ENCODE data around the gene COG5.
"Not testable (repeated sequence)": the region's sequence is repeated elsewhere in the genome, so short reads cannot be mapped to it uniquely, and the experiment has no call there.

COG5 gene

GRCh38 chr7:107579885-107580715, 16.4 kb upstream of the COG5 start, which contains the start of gene BCAP29:
Gene BCAP29, plus strand, starts transcription at chr7:107580246. Its CDS starts 527 bp downstream, at chr7:107580773.
- DNase-seq (ENCODE audit: low read depth, low spot score) = no peak

- DNase-seq (ENCODE audit: low read depth, low spot score) = no peak
Measured at GRCh38 chr7:107579554-107579884, 15.8 kb upstream of the COG5 start.

GRCh38 chr7:107573537-107573936, 9.8 kb upstream of the COG5 start:
- no peak for DNase-seq (ENCODE audit: low read depth, low spot score)

GRCh38 chr7:107570298-107570697, 6.6 kb upstream of the COG5 start:
- no peak for DNase-seq (ENCODE audit: low read depth, low spot score)

GRCh38 chr7:107564553-107565298, 1.0 kb upstream of the COG5 start:
- DNase-seq (ENCODE audit: low read depth, low spot score) = no peak

GRCh38 chr7:107563081-107563774, 492 bp downstream of the COG5 start:
- no peak for DNase-seq (ENCODE audit: low read depth, low spot score)

DNA sequence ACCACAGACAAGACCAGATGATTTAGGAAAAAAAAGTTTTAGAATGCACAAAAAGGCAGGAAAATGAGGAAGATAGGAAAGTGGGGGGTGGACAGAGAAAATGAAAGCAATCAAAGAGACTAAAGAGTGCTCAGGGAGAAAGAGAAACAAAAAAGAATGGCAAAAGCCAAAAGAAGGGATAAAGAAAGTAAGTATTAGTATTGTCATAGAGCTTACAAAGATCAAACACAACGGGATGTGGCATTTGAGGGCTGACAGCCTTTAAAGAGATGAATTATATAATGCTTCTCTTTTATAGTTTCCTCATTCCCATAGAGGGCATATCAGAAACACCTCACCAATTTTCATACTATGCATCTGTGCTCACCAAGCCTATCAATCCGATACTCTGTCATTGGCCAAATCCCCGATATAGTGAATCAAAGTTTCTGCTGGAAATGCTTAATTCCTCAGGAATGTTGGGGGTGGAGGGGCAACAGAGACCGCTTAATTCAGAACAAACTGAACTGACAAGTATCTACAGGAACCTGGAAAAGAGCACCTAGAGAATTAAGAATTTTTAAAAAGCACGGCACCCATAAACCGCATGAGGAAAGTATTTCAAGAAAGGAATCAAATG, 2.7 kb downstream of the COG5 start:
- no peak for DNase-seq (ENCODE audit: low read depth, low spot score)

- DNase-seq (ENCODE audit: low read depth, low spot score) = no peak
Measured at GRCh38 chr7:107559864-107560263, 3.9 kb downstream of the COG5 start.

- DNase-seq (ENCODE audit: low read depth, low spot score) = no peak
Measured at GRCh38 chr7:107555893-107556292, 7.8 kb downstream of the COG5 start.

DNA sequence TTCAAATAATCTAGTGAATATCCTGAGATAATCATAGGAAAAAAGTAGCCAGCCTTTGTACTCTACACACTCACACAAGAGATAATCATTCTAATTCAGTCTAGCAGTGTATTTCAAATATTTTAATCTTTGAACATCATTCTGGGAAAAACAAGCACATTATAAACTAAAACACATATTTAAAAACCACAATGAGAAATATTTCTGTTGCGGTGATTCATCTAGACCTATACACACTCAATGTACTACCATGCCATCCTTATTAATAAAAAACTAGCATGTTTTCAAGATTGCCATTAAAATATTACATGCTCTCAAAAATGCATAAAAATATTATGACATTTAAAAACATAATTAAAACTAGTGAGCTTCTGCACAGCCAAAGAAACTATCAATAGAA, 11.8 kb downstream of the COG5 start:
- DNase-seq (ENCODE audit: low read depth, low spot score) = no peak

DNA sequence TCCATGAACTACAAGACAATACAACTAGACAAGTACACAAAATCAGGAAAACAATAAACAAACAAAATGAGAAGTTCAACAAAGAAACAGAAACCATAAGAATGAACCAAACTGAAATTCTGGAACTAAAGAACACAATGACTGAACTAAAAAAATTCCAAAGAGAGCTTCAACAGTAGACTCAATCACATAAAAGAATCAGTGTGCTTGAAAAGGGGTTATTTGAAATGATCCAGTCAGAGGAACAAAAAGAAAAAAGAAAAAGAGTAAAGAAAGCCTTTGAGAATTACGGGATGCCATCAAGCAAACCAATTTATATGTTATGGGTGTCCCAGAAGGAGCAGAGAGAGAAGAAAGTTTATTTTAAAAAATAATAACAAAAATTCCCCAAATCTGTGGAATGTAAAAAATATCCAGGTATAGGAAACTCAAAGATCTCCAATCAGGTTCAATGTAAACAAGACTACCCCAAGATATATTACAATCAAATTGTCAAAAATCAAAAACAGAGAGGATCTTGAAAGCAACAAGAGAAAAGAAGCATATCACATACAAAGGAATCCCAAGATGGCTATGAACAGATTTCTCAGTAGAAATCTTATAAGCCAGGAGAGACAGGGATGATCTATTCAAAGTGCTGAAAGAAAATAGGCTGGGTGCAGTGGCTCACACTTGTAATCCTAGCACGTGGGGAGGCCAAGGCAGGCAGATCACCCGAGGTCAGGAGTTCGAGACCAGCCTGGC, 18.7 kb downstream of the COG5 start:
- DNase-seq (ENCODE audit: low read depth, low spot score) = no peak

- DNase-seq (ENCODE audit: low read depth, low spot score) = no peak
Measured at GRCh38 chr7:107543338-107543993, 20.3 kb downstream of the COG5 start.

DNA sequence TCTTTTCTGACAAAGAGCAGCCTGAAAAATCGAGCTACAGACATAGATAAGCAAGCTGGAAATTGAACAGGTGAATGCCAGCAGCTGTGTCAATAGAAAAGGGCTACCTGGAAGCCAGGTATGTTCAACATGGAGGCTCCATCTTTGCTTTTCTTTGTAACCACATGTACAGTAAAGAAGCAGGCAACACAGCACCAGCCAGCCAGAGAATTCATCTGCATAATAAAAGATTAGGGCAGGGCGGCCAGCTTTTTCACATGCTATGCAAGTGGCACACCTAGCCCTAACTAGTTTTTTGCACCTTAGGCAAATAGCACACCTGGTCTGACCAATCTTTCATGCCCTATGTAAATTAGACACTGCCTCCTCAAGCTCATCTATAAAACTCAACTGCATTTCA, 25.7 kb downstream of the COG5 start:
- DNase-seq (ENCODE audit: low read depth, low spot score) = no peak

DNA sequence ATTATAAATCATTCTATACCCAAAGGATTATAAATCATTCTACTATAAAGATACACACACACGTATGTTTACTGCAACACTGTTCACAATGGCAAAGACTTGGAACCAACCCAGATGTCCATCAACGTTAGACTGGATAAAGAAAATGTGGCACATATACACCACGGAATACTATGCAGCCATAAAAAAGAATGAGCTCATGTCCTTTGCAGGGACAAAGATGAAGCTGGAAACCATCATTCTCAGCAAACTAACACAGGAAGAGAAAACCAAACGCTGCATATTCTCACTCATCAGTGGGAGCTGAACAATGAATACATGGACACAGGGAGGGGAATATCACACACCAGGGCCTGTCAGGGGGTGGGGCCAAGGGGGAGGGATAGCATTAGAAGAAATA, 26.5 kb downstream of the COG5 start:
- not testable (repeated sequence) for DNase-seq (ENCODE audit: low read depth, low spot score)

- no peak for DNase-seq (ENCODE audit: low read depth, low spot score)
Measured at GRCh38 chr7:107534139-107534538, 29.6 kb downstream of the COG5 start.

GRCh38 chr7:107530751-107531150, 33.0 kb downstream of the COG5 start:
- DNase-seq (ENCODE audit: low read depth, low spot score) = no peak

DNA sequence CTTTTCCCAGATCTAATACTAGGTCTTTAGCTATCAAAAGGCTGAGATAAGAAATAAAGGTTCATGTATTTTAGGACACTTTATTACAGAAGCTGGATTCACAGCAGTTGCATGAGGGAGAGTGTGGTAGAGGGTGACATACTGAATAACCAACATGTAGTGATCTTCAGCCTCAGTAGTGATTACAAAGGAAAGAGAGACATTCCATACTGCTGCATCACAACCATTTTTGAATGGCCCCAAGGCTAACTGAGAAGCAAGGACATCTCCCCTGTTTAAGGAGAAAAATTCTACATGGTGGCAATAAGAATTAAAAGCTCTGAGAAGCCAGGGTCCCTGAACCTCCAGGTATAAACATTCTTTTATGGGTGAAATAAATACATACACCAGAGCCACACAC, 35.3 kb downstream of the COG5 start:
- no peak for DNase-seq (ENCODE audit: low read depth, low spot score)

DNA sequence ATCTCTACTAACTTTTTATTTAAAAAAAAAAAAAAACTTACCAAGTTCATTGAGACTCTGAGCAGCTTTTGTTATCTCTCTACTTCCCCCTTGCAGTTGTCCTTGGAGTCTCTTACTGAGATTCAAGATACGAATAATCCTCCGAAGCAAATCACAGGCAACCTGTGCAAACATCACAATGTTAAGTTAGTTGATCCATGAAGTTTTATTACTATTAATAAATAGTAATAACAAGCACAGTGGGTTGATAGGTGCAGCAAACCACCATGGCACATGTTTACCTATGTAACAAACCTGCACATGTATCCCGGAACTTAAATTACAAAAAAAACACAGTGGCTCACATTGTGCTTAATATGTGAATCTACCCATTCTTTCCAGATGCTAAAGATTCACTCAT, 36.5 kb downstream of the COG5 start:
- DNase-seq (ENCODE audit: low read depth, low spot score) = no peak

GRCh38 chr7:107526672-107527071, 37.0 kb downstream of the COG5 start:
- no peak for DNase-seq (ENCODE audit: low read depth, low spot score)

DNA sequence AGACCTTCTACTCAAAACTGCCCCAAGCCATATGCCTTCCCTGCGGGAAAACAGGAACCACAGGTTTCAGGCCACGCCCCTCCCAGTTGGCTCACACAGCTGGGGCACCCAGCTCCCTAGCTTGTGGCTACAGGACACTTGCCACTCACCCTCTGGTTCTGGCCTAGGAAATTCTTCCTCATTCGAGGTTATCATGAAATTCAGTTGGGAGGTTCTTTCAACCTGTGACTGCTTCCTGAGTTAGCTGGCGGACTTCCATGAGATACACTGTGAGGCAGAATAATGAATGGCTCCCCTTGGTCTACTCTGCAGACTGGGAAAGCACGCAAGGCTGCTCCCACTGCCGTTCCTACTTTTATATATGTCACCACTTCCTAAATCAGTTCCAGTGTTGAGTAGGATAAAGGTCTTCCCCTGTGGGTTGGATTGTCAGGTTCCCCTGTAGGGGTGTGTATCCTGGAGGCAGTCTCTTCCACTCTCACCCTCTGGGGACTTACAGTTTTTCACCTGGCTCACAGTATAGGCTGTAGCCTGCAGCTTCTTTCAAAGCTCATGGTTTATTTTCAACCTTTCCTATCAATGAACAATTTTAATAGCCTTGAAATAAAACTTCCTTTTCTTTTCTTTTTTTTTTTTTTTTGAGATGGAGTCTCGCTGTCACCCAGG, 56.9 kb downstream of the COG5 start:
- DNase-seq (ENCODE audit: low read depth, low spot score) = no peak
